ENCODE data around the gene FYN. TPM values are rescaled to one million over a fixed set of nuclear protein-coding genes. Genes with fewer than 3 reads are reported as not detected.

Gene FYN
- polyA plus RNA-seq, 3 donors, result 88.4 to 149 (median 114) TPM

DNA sequence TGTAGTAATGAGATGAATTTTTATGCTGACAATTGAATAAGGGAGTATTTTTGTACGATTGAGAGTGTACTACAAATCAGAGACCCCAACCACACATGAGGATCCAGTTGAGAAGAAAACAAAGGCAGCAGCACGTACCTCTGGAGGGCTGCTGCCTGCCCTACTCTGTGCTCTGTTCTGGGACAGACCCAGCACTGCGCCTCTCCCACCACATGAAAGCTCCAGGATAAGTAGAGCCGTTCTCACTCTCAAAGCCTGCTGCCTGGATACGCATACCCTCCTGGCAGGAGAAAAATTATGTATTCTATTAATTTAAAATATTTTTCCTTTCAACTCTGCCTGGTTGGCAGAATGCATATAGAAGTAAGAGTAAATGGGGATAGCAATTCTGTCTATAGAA lies 256.1 kb downstream of the FYN start:
- Mint-ChIP-seq H3K4me1 (peaks cover 23% of the 10 kb centered on the region), H3K27me3 (ENCODE audit: low read depth in 3 of 3) (peaks cover 0 to 6% (median 2%) of the 10 kb centered on the region in 3 donors), H3K9me3 (peaks cover 0 to 5% (median 3%) of the 10 kb centered on the region in 7 donors), H3K27ac (no peak overlapping the region), H3K4me3 (no peak overlapping the region), H3K36me3 (peaks cover 0 to 3% of the 10 kb centered on the region in 2 donors)
- 100% methylated on average over 1 of the region's 5 CpGs for WGBS (ENCODE audit: insufficient coverage)
- peaks cover 0 to 8% of the 10 kb centered on the region in 2 donors for H3K9me3 ChIP-seq (replicated peaks in 1 of 2; ENCODE audit: control insufficient read depth in 1 of 2, insufficient read depth in 1 of 2, low read length in 2 of 2)
- DNase-seq, result no peak
- H2AFZ ChIP-seq (ENCODE audit: insufficient read depth, low read depth, low read length, poor library complexity, severe bottlenecking), result no peak overlapping the region
- no peak overlapping the region for H3K4me2 ChIP-seq (replicated peaks; ENCODE audit: extremely low read depth, low read length, poor library complexity, severe bottlenecking)
- H3K79me2 ChIP-seq (ENCODE audit: insufficient read depth, low read length), result no peaks in the 10 kb centered on the region
- H4K20me1 ChIP-seq (ENCODE audit: insufficient read depth, low read length), result no peaks in the 10 kb centered on the region
- no peak overlapping the region for H3K9ac ChIP-seq (ENCODE audit: insufficient read depth, low read length, poor library complexity, severe bottlenecking)
- H3K27ac ChIP-seq (ENCODE audit: low read depth in 1 of 2, low read length in 2 of 2), result no peak overlapping the region
- TF ChIP-seq CTCF (IDR thresholded peaks at IDR 0.05), result no peak
- no peaks in the 10 kb centered on the region for H3K36me3 ChIP-seq (replicated peaks in 1 of 2; ENCODE audit: control insufficient read depth in 1 of 2, insufficient read depth in 2 of 2, low read length in 2 of 2)
- intact Hi-C loops (cut with micrococcal nuclease), result no loop called here
- H3K27me3 ChIP-seq (ENCODE audit: control insufficient read depth in 2 of 2, insufficient read depth in 2 of 2, low read length in 2 of 2), result no peaks in the 10 kb centered on the region
- H3K4me1 ChIP-seq (ENCODE audit: control insufficient read depth in 1 of 2, insufficient read depth in 2 of 2, low read length in 2 of 2), result peaks cover 0 to 7% of the 10 kb centered on the region in 2 donors
- no peak overlapping the region for H3K4me3 ChIP-seq (replicated peaks in 1 of 3; ENCODE audit: low read depth in 2 of 3, low read length in 3 of 3)

- Histone ChIP-seq H2AFZ (ENCODE audit: insufficient read depth, low read depth, low read length, poor library complexity, severe bottlenecking) (no peak overlapping the region), H4K20me1 (ENCODE audit: insufficient read depth, low read length) (no peaks in the 10 kb centered on the region), H3K4me1 (ENCODE audit: control insufficient read depth in 1 of 2, insufficient read depth in 2 of 2, low read length in 2 of 2) (peaks cover 0 to 7% of the 10 kb centered on the region in 2 donors), H3K9ac (ENCODE audit: insufficient read depth, low read length, poor library complexity, severe bottlenecking) (no peak overlapping the region), H3K4me2 (replicated peaks; ENCODE audit: extremely low read depth, low read length, poor library complexity, severe bottlenecking) (no peak overlapping the region), H3K27ac (ENCODE audit: low read depth in 1 of 2, low read length in 2 of 2) (no peak overlapping the region), H3K9me3 (replicated peaks in 1 of 2; ENCODE audit: control insufficient read depth in 1 of 2, insufficient read depth in 1 of 2, low read length in 2 of 2) (peaks cover 0 to 13% of the 10 kb centered on the region in 2 donors), H3K4me3 (replicated peaks in 1 of 3; ENCODE audit: low read depth in 2 of 3, low read length in 3 of 3) (no peak overlapping the region), H3K36me3 (replicated peaks in 1 of 2; ENCODE audit: control insufficient read depth in 1 of 2, insufficient read depth in 2 of 2, low read length in 2 of 2) (no peaks in the 10 kb centered on the region), H3K79me2 (ENCODE audit: insufficient read depth, low read length) (no peaks in the 10 kb centered on the region), H3K27me3 (ENCODE audit: control insufficient read depth in 2 of 2, insufficient read depth in 2 of 2, low read length in 2 of 2) (no peaks in the 10 kb centered on the region)
- TF ChIP-seq CTCF (IDR thresholded peaks at IDR 0.05), result no peak
- H3K36me3 Mint-ChIP-seq, result peaks cover 0 to 3% of the 10 kb centered on the region in 2 donors
- H3K9me3 Mint-ChIP-seq, result peaks cover 0 to 10% (median 7%) of the 10 kb centered on the region in 7 donors
- DNase-seq, result no peak
- H3K4me1 Mint-ChIP-seq, result peaks cover 23% of the 10 kb centered on the region
- intact Hi-C loops (cut with micrococcal nuclease), result no loop called here
- H3K27ac Mint-ChIP-seq, result no peak overlapping the region
- WGBS (ENCODE audit: insufficient coverage), result 78% methylated on average over 4 of the region's 12 CpGs
- H3K27me3 Mint-ChIP-seq (ENCODE audit: low read depth in 3 of 3), result peaks cover 0 to 6% (median 2%) of the 10 kb centered on the region in 3 donors
- no peak overlapping the region for H3K4me3 Mint-ChIP-seq
These were observed 257.2 kb downstream of the FYN start for GRCh38 chr6:111615916-111616612.

All from CD14-positive monocyte (primary cell).